ENCODE measurements around the gene OR51D1. TPM values are rescaled to one million over a fixed set of nuclear protein-coding genes. Genes with fewer than 3 reads are reported as not detected.

OR51D1 gene
- total and polyA plus RNA-seq, 2 of the 8 experiments (the other 6 are each of a cell fraction or from before 2014, with no cell fraction given): not detected

DNA sequence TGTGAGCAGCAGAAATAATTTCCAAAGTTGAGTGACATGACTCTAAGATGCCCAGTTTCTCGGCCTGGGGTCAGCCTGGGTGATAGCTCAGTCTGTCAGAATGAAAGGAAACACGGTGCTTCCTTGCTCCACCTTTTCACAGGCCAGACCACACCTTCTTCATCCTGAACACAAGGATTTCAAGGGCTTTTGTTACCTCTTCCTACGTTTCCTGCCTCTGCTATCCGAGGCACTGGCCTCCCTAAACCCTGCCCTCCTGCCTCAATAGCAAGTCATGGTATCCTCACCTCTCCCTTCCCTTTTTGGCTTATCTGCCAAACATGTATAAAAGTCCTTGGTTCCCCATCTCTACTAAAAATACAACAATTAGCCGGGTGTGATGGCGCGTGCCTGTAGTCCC is 4.8 kb downstream of the OR51D1 start:
- DNase-seq (ENCODE audit: low read depth in 1 of 2, low spot score in 2 of 2) (no peak), FAIRE-seq (no peak)
- WGBS, 2 experiments (ENCODE audit: extremely low coverage in 1 of 2, insufficient coverage in 1 of 2, insufficient read length in 1 of 2, insufficient replicate concordance in 2 of 2, low coverage in 1 of 2, low lambda C conversion rate in 2 of 2, missing lambda C conversion rate in 1 of 2): 83% methylated on average over 7 of the region's 7 CpGs; no CpG with 5 or more reads in 1 of the 2 experiments
- no peak overlapping the region for H2BK5ac ChIP-seq (ENCODE audit: low read depth, low read length)
- no peaks in the 10 kb centered on the region; a peak in 1 of 4 replicates for H3K9me3 ChIP-seq (ENCODE audit: insufficient read depth in 2 of 2, low read depth in 1 of 2, low read length in 1 of 2)
- H2BK120ac ChIP-seq (replicated peaks; ENCODE audit: low read depth, low read length): no peak overlapping the region
- H4K20me1 ChIP-seq (replicated peaks in 1 of 2; ENCODE audit: control insufficient read depth in 1 of 2, insufficient read depth in 2 of 2, low read length in 2 of 2): no peaks in the 10 kb centered on the region
- H3K4me3 ChIP-seq (ENCODE audit: extremely low read depth in 1 of 4, insufficient read depth in 2 of 4, low read depth in 3 of 4, low read length in 4 of 4): no peak overlapping the region
- H3K23me2 ChIP-seq (ENCODE audit: low read depth, low read length): no peaks in the 10 kb centered on the region
- H3K14ac ChIP-seq (ENCODE audit: insufficient read length): no peak overlapping the region
- H2AK5ac ChIP-seq (ENCODE audit: low read depth, low read length): no peak overlapping the region
- H3K79me1 ChIP-seq (ENCODE audit: low read depth, low read length): no peaks in the 10 kb centered on the region
- no peak overlapping the region for H3K56ac ChIP-seq (replicated peaks; ENCODE audit: insufficient read length, low read depth, low read length)
- H3K4me2 ChIP-seq (ENCODE audit: insufficient read depth in 1 of 2, low read depth in 2 of 2, low read length in 2 of 2): no peak overlapping the region
- H3K9ac ChIP-seq (replicated peaks in 1 of 4; ENCODE audit: extremely low read depth in 1 of 4, low read depth in 3 of 4, low read length in 3 of 4): no peak overlapping the region
- CTCF ChIA-PET (ENCODE audit: partially characterized antibody): interaction anchor here (0.6 kb wide), 1 partner anchor 64 kb away, joined by 3 read pairs; no protein-coding TSS in a partner anchor
- no peak overlapping the region for H2AFZ ChIP-seq (ENCODE audit: low read length)
- no peak overlapping the region for H4K91ac ChIP-seq (replicated peaks; ENCODE audit: insufficient read length, low read length)
- H4K8ac ChIP-seq (ENCODE audit: extremely low read depth, insufficient read depth, low read length): no peak overlapping the region
- no peaks in the 10 kb centered on the region for H3K79me2 ChIP-seq (ENCODE audit: control insufficient read depth in 1 of 2, insufficient read depth in 2 of 2, low read length in 2 of 2)
- no peaks in the 10 kb centered on the region for H3K4me1 ChIP-seq (replicated peaks in 1 of 4; ENCODE audit: control insufficient read depth in 3 of 4, insufficient read depth in 4 of 4, low read length in 3 of 4)
- H4K5ac ChIP-seq (ENCODE audit: insufficient read length, low read depth, low read length): no peak overlapping the region
- peaks cover 0 to 7% (median 4%) of the 10 kb centered on the region in 4 experiments; a peak in 5 of 7 replicates for H3K27me3 ChIP-seq (replicated peaks in 1 of 4; ENCODE audit: control insufficient read depth in 3 of 4, extremely low read depth in 1 of 4, insufficient read depth in 3 of 4, low read length in 3 of 4)
- H3K36me3 ChIP-seq (ENCODE audit: control insufficient read depth in 2 of 4, insufficient read depth in 4 of 4, low read length in 3 of 4): no peaks in the 10 kb centered on the region
- POLR2A ChIA-PET (ENCODE audit: partially characterized antibody): no interaction called here
- no peak overlapping the region for H3K4ac ChIP-seq (replicated peaks; ENCODE audit: insufficient read length, low read depth, low read length)
- H2BK15ac ChIP-seq (ENCODE audit: low read length): no peak overlapping the region
- no peak overlapping the region for H3K23ac ChIP-seq (ENCODE audit: insufficient read length)
- no peak overlapping the region for H2BK20ac ChIP-seq (ENCODE audit: low read length)
- H3K18ac ChIP-seq (ENCODE audit: extremely low read depth, low read length): no peak overlapping the region
- no peak overlapping the region for H3K27ac ChIP-seq (ENCODE audit: low read depth, low read length)
- H2BK12ac ChIP-seq (ENCODE audit: low read depth, low read length): 0 out of 2 replicates have a peak overlapping the region, but pooled peaks have one; percentile 30
- TF ChIP-seq NRF1 (IDR thresholded peaks at IDR 0.05; ENCODE audit: low read depth, low read length) (no peak), KDM1A (IDR thresholded peaks at IDR 0.05; ENCODE audit: borderline replicate concordance, low read length) (no peak), CBX8 (IDR thresholded peaks at IDR 0.05; ENCODE audit: borderline replicate concordance, low read depth, low read length) (no peak), POLR2A (IDR thresholded peaks at IDR 0.05; ENCODE audit: control extremely low read depth in 1 of 2, low read depth in 2 of 2, low read length in 2 of 2) (no peak), RAD21 (IDR thresholded peaks at IDR 0.05 in 1 of 2, conservative IDR thresholded peaks at IDR 0.05 in 1 of 2; ENCODE audit: low read depth in 2 of 2, low read length in 2 of 2) (no peak), TEAD4 (IDR thresholded peaks at IDR 0.05; ENCODE audit: low read depth, low read length) (no peak), SAP30 (IDR thresholded peaks at IDR 0.05; ENCODE audit: insufficient read depth, insufficient replicate concordance, low read length) (no peak), BACH1 (IDR thresholded peaks at IDR 0.05; ENCODE audit: low read length) (no peak), HDAC6 (IDR thresholded peaks at IDR 0.05; ENCODE audit: low read depth, low read length) (no peak), SP2 (IDR thresholded peaks at IDR 0.05; ENCODE audit: low read length) (no peak)
- TF ChIP-seq, protein P1, sequence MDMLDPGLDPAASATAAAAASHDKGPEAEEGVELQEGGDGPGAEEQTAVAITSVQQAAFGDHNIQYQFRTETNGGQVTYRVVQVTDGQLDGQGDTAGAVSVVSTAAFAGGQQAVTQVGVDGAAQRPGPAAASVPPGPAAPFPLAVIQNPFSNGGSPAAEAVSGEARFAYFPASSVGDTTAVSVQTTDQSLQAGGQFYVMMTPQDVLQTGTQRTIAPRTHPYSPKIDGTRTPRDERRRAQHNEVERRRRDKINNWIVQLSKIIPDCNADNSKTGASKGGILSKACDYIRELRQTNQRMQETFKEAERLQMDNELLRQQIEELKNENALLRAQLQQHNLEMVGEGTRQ (IDR thresholded peaks at IDR 0.05; ENCODE audit: low read length): no peak
- TF ChIP-seq, protein P2, sequence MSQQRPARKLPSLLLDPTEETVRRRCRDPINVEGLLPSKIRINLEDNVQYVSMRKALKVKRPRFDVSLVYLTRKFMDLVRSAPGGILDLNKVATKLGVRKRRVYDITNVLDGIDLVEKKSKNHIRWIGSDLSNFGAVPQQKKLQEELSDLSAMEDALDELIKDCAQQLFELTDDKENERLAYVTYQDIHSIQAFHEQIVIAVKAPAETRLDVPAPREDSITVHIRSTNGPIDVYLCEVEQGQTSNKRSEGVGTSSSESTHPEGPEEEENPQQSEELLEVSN (IDR thresholded peaks at IDR 0.05): no peak
